Upper lobe of left lung (tissue), 4 donors: Measurements from ENCODE around the gene EHMT1.

Experiments used
- POLR2A ChIP-seq, 4 donors: fragments of 450-650 bp; IDR thresholded peaks; one replicate each; pipeline ENCODE4 v1.5.1; 2016 to 2017; ENCODE audit warnings: antibody characterized with exemption in 4 of 4, mild to moderate bottlenecking in 2 of 4
- TF ChIP-seq, protein P1 (sequence below), 6 experiments: fragments of 450-650 bp in 4 of 6; fragments of 200-600 bp in 2 of 6; sonication (generic) in 2 of 6; IDR thresholded peaks; one replicate each; pipeline ENCODE4 v1.5.1; 2016 to 2019; ENCODE audit warnings: antibody characterized with exemption in 6 of 6

DNA sequence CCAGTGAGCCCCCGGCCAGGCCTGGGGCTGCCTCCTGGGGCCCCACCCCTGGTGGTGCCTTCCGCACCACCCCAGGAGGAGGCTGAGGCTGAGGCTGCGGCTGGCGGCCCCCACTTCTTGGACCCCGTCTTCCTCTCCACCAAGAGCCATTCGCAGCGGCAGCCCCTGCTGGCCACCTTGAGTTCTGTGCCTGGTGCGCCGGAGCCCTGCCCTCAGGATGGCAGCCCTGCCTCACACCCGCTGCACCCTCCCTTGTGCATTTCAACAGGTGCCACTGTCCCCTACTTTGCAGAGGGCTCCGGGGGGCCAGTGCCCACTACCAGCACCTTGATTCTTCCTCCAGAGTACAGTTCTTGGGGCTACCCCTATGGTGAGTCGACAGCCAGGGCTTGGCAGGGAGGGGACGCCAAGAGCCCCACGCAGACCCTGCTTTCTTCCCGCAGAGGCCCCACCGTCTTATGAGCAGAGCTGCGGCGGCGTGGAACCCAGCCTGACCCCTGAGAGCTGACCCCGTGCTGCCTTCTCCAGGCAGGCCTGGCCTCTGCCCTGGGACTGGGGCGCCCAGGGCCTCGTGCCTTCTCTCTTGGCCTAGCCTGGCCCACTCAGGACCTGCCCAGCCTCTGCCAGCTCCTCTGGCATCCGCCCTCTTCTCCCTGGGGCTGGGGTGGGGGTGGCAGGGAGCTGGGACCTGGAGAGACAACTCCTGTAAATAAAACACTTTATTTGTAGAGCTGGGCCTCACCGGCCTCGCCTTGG is 4.0 kb upstream of the EHMT1 start:
- TF ChIP-seq, protein P1, sequence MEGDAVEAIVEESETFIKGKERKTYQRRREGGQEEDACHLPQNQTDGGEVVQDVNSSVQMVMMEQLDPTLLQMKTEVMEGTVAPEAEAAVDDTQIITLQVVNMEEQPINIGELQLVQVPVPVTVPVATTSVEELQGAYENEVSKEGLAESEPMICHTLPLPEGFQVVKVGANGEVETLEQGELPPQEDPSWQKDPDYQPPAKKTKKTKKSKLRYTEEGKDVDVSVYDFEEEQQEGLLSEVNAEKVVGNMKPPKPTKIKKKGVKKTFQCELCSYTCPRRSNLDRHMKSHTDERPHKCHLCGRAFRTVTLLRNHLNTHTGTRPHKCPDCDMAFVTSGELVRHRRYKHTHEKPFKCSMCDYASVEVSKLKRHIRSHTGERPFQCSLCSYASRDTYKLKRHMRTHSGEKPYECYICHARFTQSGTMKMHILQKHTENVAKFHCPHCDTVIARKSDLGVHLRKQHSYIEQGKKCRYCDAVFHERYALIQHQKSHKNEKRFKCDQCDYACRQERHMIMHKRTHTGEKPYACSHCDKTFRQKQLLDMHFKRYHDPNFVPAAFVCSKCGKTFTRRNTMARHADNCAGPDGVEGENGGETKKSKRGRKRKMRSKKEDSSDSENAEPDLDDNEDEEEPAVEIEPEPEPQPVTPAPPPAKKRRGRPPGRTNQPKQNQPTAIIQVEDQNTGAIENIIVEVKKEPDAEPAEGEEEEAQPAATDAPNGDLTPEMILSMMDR (IDR thresholded peaks at IDR 0.05) = no peak
- TF ChIP-seq POLR2A (IDR thresholded peaks at IDR 0.05) = no peak
